Mesendoderm (in vitro differentiated cells): Measurements from ENCODE around the gene STAT5A.
"Not testable (repeated sequence)": the region's sequence is repeated elsewhere in the genome, so short reads cannot be mapped to it uniquely, and the experiment has no call there.

ENCODE experiments used
- DNase-seq: peaks from one replicate; pipeline ENCODE4 v3.0.0; 2013
- H2AK5ac ChIP-seq: 2 replicates; pipeline ENCODE4 v1.6.1; 2013; ENCODE audit warnings: low read length, inconsistent platforms
- H2BK120ac ChIP-seq: 2 replicates; pipeline ENCODE4 v1.6.1; 2013; ENCODE audit warnings: low read depth, mild to moderate bottlenecking, low read length, moderate library complexity, mixed read lengths
- H2BK15ac ChIP-seq: replicated peaks from 2 replicates; pipeline ENCODE4 v1.6.1; 2013; ENCODE audit warnings: low read depth, mild to moderate bottlenecking, moderate library complexity
- H2BK5ac ChIP-seq: 2 replicates; pipeline ENCODE4 v1.6.1; 2013; ENCODE audit warnings: low read length, inconsistent platforms
- H3K18ac ChIP-seq: 2 replicates; pipeline ENCODE4 v1.6.1; 2013; ENCODE audit warnings: mild to moderate bottlenecking, low read length, mixed read lengths
- H3K23ac ChIP-seq: one replicate; pipeline ENCODE4 v1.6.1; 2013; ENCODE audit warnings: low read length
- H3K27ac ChIP-seq: 2 replicates; pipeline ENCODE4 v1.5.1; 2013; ENCODE audit warnings: low read depth, mild to moderate bottlenecking, inconsistent platforms, low read length, moderate library complexity
- H3K27me3 ChIP-seq: 2 replicates; pipeline ENCODE4 v1.6.1; 2013; ENCODE audit warnings: low read length, control low read depth, mild to moderate bottlenecking, inconsistent platforms; ENCODE audit not compliant: insufficient read depth, poor library complexity
- H3K36me3 ChIP-seq: 2 replicates; pipeline ENCODE4 v1.6.1; 2013; ENCODE audit warnings: low read length, inconsistent platforms; ENCODE audit not compliant: control insufficient read depth, insufficient read depth
- H3K4ac ChIP-seq: one replicate; pipeline ENCODE4 v1.6.1; 2013; ENCODE audit warnings: low read depth, mild to moderate bottlenecking, low read length, moderate library complexity
- H3K4me1 ChIP-seq: 2 replicates; pipeline ENCODE4 v1.6.1; 2013; ENCODE audit warnings: low read depth, low read length, inconsistent platforms; ENCODE audit not compliant: control insufficient read depth
- H3K4me2 ChIP-seq: 2 replicates; pipeline ENCODE4 v1.6.1; 2013; ENCODE audit warnings: low read length
- H3K4me3 ChIP-seq: 2 replicates; pipeline ENCODE4 v1.5.1; 2013; ENCODE audit warnings: mild to moderate bottlenecking, low read length
- H3K56ac ChIP-seq: one replicate; pipeline ENCODE4 v1.6.1; 2013; ENCODE audit warnings: low read length
- H3K79me1 ChIP-seq: 2 replicates; pipeline ENCODE4 v1.6.1; 2013; ENCODE audit warnings: low read length, inconsistent platforms
- H3K79me2 ChIP-seq: 2 replicates; pipeline ENCODE4 v1.6.1; 2013; ENCODE audit warnings: mild to moderate bottlenecking, low read length; ENCODE audit not compliant: control insufficient read depth, insufficient read depth
- H3K9ac ChIP-seq: 2 replicates; pipeline ENCODE4 v1.6.1; 2013; ENCODE audit warnings: low read length, inconsistent platforms
- H4K5ac ChIP-seq: one replicate; pipeline ENCODE4 v1.6.1; 2013; ENCODE audit warnings: low read length
- H4K8ac ChIP-seq: one replicate; pipeline ENCODE4 v1.6.1; 2013; ENCODE audit warnings: low read depth, mild to moderate bottlenecking, control low read depth, low read length, moderate library complexity
- WGBS: extraction: QIAGEN DNeasy Blood & Tissue Kit; methylation state at CpG from one replicate; pipeline ENCODE4 v1.1.7; 2013; ENCODE audit warnings: low lambda C conversion rate, missing lambda C conversion rate; ENCODE audit not compliant: insufficient coverage; ENCODE audit errors: extremely low coverage; 5-methylcytosine and 5-hydroxymethylcytosine counted together

Gene STAT5A

DNA sequence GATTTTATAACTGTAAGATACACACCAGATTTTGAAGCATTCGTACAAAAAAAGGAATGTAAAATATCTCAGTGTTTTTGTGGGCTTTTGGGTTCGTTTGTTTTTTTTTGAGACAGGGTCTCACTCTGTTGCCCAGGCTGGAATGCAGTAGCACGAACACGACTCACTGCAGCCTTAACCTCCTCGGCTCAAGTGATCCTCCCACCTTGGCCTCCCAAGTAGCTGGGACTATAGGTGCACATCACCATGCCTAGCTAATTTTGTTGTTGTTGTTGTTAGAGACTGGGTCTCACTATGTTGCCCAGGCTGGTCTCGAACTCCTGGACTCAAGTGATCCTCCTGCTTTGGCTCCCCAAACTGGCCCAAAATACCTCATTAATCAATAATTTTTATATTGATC is 28.0 kb upstream of the STAT5A start:
- Histone ChIP-seq H3K27me3 (no peaks in the 10 kb centered on the region), H3K18ac (no peak overlapping the region), H3K4me2 (no peak overlapping the region), H2BK120ac (no peak overlapping the region), H3K9ac (no peak overlapping the region), H4K5ac (no peak overlapping the region), H3K56ac (no peak overlapping the region), H3K27ac (no peak overlapping the region), H3K4me3 (no peak overlapping the region), H3K23ac (no peak overlapping the region), H3K4ac (no peak overlapping the region), H4K8ac (no peak overlapping the region), H3K79me1 (no peaks in the 10 kb centered on the region), H2BK5ac (no peak overlapping the region), H2AK5ac (no peak overlapping the region), H2BK15ac (no peak overlapping the region), H3K36me3 (no peaks in the 10 kb centered on the region), H3K4me1 (no peaks in the 10 kb centered on the region), H3K79me2 (no peaks in the 10 kb centered on the region)
- no peak for DNase-seq
- WGBS = no CpG with 5 or more reads among the region's 6 CpGs

GRCh38 chr17:42264366-42264765 is 23.9 kb upstream of the STAT5A start:
- H3K4me3 ChIP-seq, H3K36me3 ChIP-seq, H4K5ac ChIP-seq, H3K27me3 ChIP-seq, H4K8ac ChIP-seq, DNase-seq, H3K4ac ChIP-seq, H3K4me1 ChIP-seq, H3K27ac ChIP-seq, H2BK15ac ChIP-seq, H2BK120ac ChIP-seq, H3K23ac ChIP-seq, H3K18ac ChIP-seq, H3K4me2 ChIP-seq, H2AK5ac ChIP-seq, H2BK5ac ChIP-seq, H3K79me2 ChIP-seq, H3K56ac ChIP-seq, H3K9ac ChIP-seq, H3K79me1 ChIP-seq: not testable (repeated sequence)
- no CpG with 5 or more reads among the region's 4 CpGs for WGBS

DNA sequence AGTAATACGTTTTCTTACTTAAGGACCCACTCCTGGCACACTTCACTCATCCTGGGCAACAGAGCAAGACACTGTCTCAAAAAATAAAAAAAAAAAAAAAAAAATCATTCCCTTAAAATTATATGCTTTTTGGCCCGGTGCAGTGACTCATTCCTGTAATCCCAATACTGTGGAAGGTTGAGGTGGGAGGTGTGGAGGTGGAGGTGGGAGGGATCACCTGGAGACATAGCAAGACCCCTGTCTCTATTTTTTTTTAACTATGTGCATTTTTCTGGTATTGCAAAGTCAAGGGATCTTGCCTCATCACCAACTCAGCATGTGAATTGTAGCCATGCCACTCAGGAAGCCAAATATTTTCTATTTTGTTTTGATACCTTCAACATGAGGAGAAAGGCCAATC is 21.8 kb upstream of the STAT5A start:
- no peak overlapping the region for H4K8ac ChIP-seq
- no peak overlapping the region for H3K56ac ChIP-seq
- DNase-seq = no peak
- H2BK120ac ChIP-seq = no peak overlapping the region
- H3K23ac ChIP-seq = no peak overlapping the region
- H3K79me1 ChIP-seq = peaks cover 3% of the 10 kb centered on the region
- WGBS = no CpG with 5 or more reads among the region's 2 CpGs
- no peak overlapping the region for H3K4ac ChIP-seq
- H2BK15ac ChIP-seq = no peak overlapping the region
- no peak overlapping the region for H2AK5ac ChIP-seq
- H3K4me2 ChIP-seq = no peak overlapping the region
- peaks cover 9% of the 10 kb centered on the region for H3K79me2 ChIP-seq
- no peak overlapping the region for H2BK5ac ChIP-seq
- H3K18ac ChIP-seq = no peak overlapping the region
- no peak overlapping the region for H3K27ac ChIP-seq
- no peaks in the 10 kb centered on the region for H3K4me1 ChIP-seq
- no peak overlapping the region for H3K9ac ChIP-seq
- no peak overlapping the region for H4K5ac ChIP-seq
- no peaks in the 10 kb centered on the region for H3K27me3 ChIP-seq
- H3K36me3 ChIP-seq = no peaks in the 10 kb centered on the region
- no peak overlapping the region for H3K4me3 ChIP-seq

DNA sequence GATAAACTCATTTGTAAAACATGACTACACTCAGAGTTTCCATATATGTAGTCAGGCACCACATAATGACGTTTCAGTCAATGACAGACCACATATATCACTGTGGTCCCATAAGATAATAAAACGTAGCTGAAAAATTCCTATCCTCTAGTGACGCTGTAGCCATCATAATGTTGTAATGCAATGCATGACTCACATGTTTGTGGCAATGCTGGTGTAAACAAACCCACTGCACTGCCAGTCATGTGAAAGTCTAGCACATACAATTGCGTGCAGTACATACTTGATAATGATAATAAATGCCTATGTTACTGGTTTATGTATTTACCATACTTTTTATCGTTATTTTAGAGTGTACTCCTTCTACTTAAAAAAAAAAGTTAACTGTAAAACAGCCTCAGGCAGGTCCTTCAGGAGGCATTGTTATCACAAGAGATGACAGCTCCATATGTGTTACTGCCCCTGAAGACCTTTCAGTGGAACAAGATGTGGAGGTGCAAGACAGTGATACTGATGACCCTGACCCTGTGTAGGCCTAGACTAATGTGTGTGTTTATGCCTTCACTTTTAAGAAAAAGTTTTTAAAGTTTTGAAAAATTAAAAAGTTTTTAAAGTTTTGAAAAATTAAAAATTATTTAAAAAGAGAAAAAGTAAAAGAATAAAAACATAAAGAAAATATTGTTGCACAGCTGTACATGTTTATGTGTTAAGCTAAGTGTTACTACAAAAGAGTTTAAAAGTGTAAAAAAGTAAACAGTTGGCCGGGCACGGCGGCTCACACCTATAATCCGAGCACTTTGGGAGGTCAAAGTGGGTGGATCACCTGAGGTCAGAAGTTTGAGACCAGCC is 21.2 kb upstream of the STAT5A start:
- H2AK5ac ChIP-seq = no peak overlapping the region
- no peak overlapping the region for H3K27ac ChIP-seq
- no peak overlapping the region for H3K56ac ChIP-seq
- H2BK15ac ChIP-seq = no peak overlapping the region
- H4K5ac ChIP-seq = no peak overlapping the region
- no peak overlapping the region for H3K4me2 ChIP-seq
- H3K23ac ChIP-seq = no peak overlapping the region
- no peaks in the 10 kb centered on the region for H3K27me3 ChIP-seq
- H3K36me3 ChIP-seq = no peaks in the 10 kb centered on the region
- no peak overlapping the region for H2BK5ac ChIP-seq
- H3K79me1 ChIP-seq = peaks cover 3% of the 10 kb centered on the region
- H4K8ac ChIP-seq = no peak overlapping the region
- H3K18ac ChIP-seq = no peak overlapping the region
- H3K4me3 ChIP-seq = no peak overlapping the region
- H3K9ac ChIP-seq = no peak overlapping the region
- no peak overlapping the region for H3K4ac ChIP-seq
- no CpG with 5 or more reads among the region's 9 CpGs for WGBS
- H3K4me1 ChIP-seq = no peaks in the 10 kb centered on the region
- peaks cover 9% of the 10 kb centered on the region for H3K79me2 ChIP-seq
- peak; percentile 51 for DNase-seq
- H2BK120ac ChIP-seq = no peak overlapping the region

DNA sequence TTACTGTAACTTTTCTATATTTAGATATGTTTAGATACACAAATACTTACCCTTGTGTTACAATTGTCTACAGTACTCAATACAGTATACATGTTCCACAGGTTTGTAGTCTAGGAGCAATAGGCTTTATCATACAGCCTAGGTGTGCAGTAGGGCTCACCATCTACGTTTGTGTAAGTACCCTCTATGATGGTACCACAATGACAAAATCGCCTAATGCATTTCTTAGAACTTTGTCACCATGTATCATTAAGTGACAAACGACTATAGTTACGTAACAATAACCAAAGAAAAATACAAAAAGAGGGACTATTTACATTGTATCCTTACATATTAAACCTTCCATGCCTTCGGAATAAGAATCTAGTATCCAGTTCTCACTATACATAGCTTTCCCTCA is 20.1 kb upstream of the STAT5A start:
- Histone ChIP-seq H3K79me1 (peaks cover 3% of the 10 kb centered on the region), H3K79me2 (peaks cover 10% of the 10 kb centered on the region), H3K27ac (no peak overlapping the region), H2BK15ac (no peak overlapping the region), H3K4me2 (no peak overlapping the region), H2AK5ac (no peak overlapping the region), H3K36me3 (no peaks in the 10 kb centered on the region), H3K18ac (no peak overlapping the region), H3K4me1 (no peaks in the 10 kb centered on the region), H3K4me3 (no peak overlapping the region), H3K27me3 (no peaks in the 10 kb centered on the region), H3K4ac (no peak overlapping the region), H3K23ac (no peak overlapping the region), H2BK120ac (no peak overlapping the region), H2BK5ac (no peak overlapping the region), H3K9ac (no peak overlapping the region), H4K8ac (no peak overlapping the region), H3K56ac (no peak overlapping the region), H4K5ac (no peak overlapping the region)
- no peak for DNase-seq
- WGBS = no CpG with 5 or more reads among the region's 5 CpGs

GRCh38 chr17:42270170-42270535 is 18.1 kb upstream of the STAT5A start:
- Histone ChIP-seq H3K4me2 (no peak overlapping the region), H4K5ac (no peak overlapping the region), H3K18ac (no peak overlapping the region), H3K56ac (no peak overlapping the region), H3K4me1 (peaks cover 3% of the 10 kb centered on the region), H3K36me3 (no peaks in the 10 kb centered on the region), H3K9ac (no peak overlapping the region), H3K4ac (no peak overlapping the region), H4K8ac (no peak overlapping the region), H3K27me3 (no peaks in the 10 kb centered on the region), H3K4me3 (no peak overlapping the region), H2AK5ac (no peak overlapping the region), H2BK15ac (no peak overlapping the region), H2BK120ac (no peak overlapping the region), H3K79me1 (peaks cover 5% of the 10 kb centered on the region), H2BK5ac (no peak overlapping the region), H3K27ac (no peak overlapping the region), H3K79me2 (peaks cover 22% of the 10 kb centered on the region), H3K23ac (no peak overlapping the region)
- DNase-seq = no peak
- WGBS = no CpG with 5 or more reads among the region's 4 CpGs
